ES-I3 (cell line): ENCODE measurements around the gene PAX2.

ENCODE experiments used
- H3K36me3 ChIP-seq: 2 replicates; pipeline ENCODE4 v1.6.1; 2013; ENCODE audit warnings: mild to moderate bottlenecking, low read length, control low read depth, moderate library complexity; ENCODE audit not compliant: insufficient read depth
- H3K4me1 ChIP-seq: 2 replicates; pipeline ENCODE4 v1.6.1; 2013; ENCODE audit warnings: mild to moderate bottlenecking, control low read depth, low read length; ENCODE audit not compliant: insufficient read depth
- H3K9ac ChIP-seq: 2 replicates; pipeline ENCODE4 v1.6.1; 2013; ENCODE audit warnings: low read depth, mild to moderate bottlenecking, low read length, moderate library complexity
- H3K9me3 ChIP-seq: 2 replicates; pipeline ENCODE4 v1.6.1; 2013; ENCODE audit warnings: mild to moderate bottlenecking, low read length, moderate library complexity; ENCODE audit not compliant: control insufficient read depth, insufficient read depth

PAX2 gene

GRCh38 chr10:100791369-100792058 is 46.1 kb downstream of the PAX2 start:
- peaks cover 37% of the 10 kb centered on the region for H3K4me1 ChIP-seq
- no peaks in the 10 kb centered on the region for H3K36me3 ChIP-seq
- H3K9me3 ChIP-seq: no peaks in the 10 kb centered on the region
- H3K9ac ChIP-seq: no peak overlapping the region

DNA sequence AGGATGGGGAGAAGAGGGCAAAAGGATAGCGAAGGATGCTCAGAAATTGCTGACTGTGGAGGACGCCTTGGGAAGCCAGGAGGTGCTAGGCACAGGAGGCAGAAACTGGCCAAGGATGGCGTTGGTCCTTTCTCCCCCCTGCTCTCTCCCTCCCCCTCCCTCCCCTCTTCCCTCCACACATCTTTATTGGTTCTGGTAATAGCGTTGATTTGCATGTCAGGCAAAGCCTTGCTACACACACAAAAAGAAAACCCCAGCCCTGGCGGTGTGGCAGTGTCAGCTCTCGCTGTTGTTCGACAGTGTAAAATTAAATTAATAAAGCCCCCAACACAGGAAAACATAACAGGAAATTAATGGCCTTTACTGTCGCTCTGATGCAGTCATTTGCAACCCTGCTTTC is 47.2 kb downstream of the PAX2 start:
- Histone ChIP-seq H3K9ac (no peak overlapping the region), H3K9me3 (no peaks in the 10 kb centered on the region), H3K4me1 (peaks cover 30% of the 10 kb centered on the region), H3K36me3 (no peaks in the 10 kb centered on the region)

DNA sequence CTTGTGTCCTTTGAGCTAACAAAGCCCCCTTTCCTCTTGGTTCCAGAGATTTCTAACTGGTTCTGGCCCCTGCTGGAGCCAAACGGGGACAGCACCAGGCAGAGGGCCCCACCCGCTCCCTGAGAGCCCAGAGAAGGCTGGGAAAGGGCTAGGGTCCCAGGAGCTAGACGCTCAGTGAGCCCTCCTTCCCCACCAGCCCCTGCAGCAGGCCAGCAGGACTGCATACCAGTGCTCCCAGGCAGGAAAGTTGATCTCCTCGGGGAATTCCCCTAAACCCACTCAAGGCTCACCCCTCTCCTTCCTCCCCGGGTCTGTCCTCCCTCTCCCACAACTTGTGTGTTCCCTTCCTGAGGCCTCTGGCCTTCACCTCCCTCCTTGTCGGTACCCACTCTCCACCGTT is 47.7 kb downstream of the PAX2 start:
- Histone ChIP-seq H3K36me3 (no peaks in the 10 kb centered on the region), H3K4me1 (peaks cover 26% of the 10 kb centered on the region), H3K9ac (no peak overlapping the region), H3K9me3 (no peaks in the 10 kb centered on the region)

DNA sequence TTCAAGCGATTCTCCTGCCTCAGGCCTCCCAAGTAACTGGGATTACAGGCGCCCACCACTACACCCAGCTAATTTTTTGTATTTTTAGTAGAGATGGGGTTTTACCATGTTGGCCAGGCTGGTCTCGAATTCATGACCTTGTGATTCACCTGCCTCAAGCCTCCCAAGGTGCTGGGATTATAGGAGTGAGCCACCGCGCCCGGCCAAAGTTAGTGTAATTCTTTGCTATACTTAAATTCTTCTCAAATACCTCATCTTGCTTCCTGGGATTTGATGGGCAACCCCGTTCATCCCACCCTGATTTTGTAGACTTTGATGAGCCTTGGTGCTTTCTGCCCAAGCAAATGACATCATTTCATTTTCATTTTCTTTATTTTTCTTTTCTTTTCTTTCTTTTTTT is 54.5 kb downstream of the PAX2 start:
- no peaks in the 10 kb centered on the region for H3K9me3 ChIP-seq
- H3K9ac ChIP-seq: no peak overlapping the region
- no peaks in the 10 kb centered on the region for H3K36me3 ChIP-seq
- H3K4me1 ChIP-seq: peaks cover 12% of the 10 kb centered on the region

DNA sequence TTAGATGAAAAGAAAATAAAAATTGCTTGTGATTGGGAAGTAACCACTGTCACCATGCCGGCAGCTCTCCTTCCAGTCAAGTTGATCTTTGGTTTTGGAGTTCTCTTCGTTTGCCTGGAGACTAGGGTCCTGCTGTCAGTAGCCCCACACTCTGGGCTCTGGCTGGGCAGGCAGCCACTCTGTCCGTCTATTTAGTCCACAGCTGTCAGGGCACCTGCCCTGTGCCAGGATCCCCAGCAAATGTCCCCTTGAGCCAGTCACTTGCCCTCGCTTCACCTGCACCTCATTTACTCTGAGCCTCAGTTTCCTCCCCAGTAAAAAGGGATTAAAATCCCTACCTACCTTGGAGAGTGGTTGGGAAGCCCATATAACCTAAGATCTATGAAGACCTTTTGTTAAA is 55.5 kb downstream of the PAX2 start:
- no peak overlapping the region for H3K9ac ChIP-seq
- no peaks in the 10 kb centered on the region for H3K36me3 ChIP-seq
- H3K4me1 ChIP-seq: peaks cover 14% of the 10 kb centered on the region
- no peaks in the 10 kb centered on the region for H3K9me3 ChIP-seq

DNA sequence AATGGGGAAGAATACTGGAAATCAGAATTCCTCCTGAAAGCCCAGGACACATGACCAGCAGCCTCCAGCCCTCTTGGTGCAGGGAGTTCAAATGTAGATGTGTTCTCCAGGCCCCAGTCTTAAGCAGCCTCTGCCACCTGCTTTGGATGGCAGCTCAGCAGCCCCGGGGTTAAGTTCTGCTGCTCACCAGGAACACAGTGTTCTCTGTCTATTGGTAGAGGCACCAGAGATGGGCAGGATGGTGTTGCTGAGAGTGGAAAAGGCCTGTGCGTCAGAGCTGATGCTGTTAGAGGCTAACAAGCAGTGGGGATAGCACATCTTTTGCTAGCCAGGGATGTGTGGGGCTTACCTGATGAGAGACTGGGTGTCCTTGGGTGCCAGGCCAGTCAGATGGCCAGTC is 56.8 kb downstream of the PAX2 start:
- H3K36me3 ChIP-seq: no peaks in the 10 kb centered on the region
- peaks cover 14% of the 10 kb centered on the region for H3K4me1 ChIP-seq
- no peaks in the 10 kb centered on the region for H3K9me3 ChIP-seq
- H3K9ac ChIP-seq: no peak overlapping the region

- Histone ChIP-seq H3K4me1 (peaks cover 14% of the 10 kb centered on the region), H3K36me3 (no peaks in the 10 kb centered on the region), H3K9me3 (no peaks in the 10 kb centered on the region), H3K9ac (no peak overlapping the region)
Observed at GRCh38 chr10:100802607-100803006, 57.2 kb downstream of the PAX2 start.

GRCh38 chr10:100803492-100803891 is 58.1 kb downstream of the PAX2 start:
- Histone ChIP-seq H3K4me1 (peaks cover 14% of the 10 kb centered on the region), H3K9me3 (no peaks in the 10 kb centered on the region), H3K36me3 (no peaks in the 10 kb centered on the region), H3K9ac (no peak overlapping the region)

- no peaks in the 10 kb centered on the region for H3K36me3 ChIP-seq
- H3K9me3 ChIP-seq: no peaks in the 10 kb centered on the region
- H3K4me1 ChIP-seq: peaks cover 14% of the 10 kb centered on the region
- no peak overlapping the region for H3K9ac ChIP-seq
Observed at GRCh38 chr10:100803908-100804307, 58.5 kb downstream of the PAX2 start.

- Histone ChIP-seq H3K9me3 (no peaks in the 10 kb centered on the region), H3K36me3 (no peaks in the 10 kb centered on the region), H3K4me1 (peaks cover 14% of the 10 kb centered on the region), H3K9ac (no peak overlapping the region)
Observed at GRCh38 chr10:100805543-100806355, 60.4 kb downstream of the PAX2 start.

- no peaks in the 10 kb centered on the region for H3K9me3 ChIP-seq
- no peaks in the 10 kb centered on the region for H3K36me3 ChIP-seq
- no peak overlapping the region for H3K9ac ChIP-seq
- H3K4me1 ChIP-seq: peaks cover 14% of the 10 kb centered on the region
Observed at GRCh38 chr10:100806356-100806645, 60.9 kb downstream of the PAX2 start.

DNA sequence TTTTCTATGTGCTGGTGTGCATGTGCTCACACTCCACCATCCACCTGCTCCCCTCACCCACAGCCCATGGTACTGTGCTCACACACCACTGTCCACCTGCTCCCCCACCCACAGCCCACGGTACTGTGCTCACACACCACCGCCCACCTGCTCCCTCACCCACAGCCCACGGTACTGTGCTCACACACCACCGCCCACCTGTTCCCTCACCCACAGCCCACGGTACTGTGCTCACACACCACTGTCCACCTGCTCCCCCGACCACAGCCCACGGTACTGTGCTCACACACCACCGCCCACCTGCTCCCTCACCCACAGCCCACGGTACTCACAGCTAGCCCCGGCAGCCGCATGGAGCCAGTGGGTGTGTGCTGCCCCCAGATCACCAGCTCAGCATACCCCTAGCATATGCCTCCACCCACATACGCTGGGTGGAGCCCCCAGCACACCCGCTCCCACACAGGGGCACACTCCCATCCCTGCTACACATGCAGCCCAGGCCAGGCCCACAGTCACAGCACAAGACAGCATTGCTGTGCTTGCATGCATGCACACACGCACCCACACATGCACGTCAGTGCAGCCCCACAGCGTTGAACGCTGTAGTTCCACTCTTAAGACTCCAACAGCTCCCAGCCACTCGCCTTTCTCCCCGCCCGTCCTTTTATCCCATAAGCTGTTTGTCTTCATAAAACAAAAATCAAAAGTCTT is 62.0 kb downstream of the PAX2 start:
- no peak overlapping the region for H3K9ac ChIP-seq
- no peaks in the 10 kb centered on the region for H3K9me3 ChIP-seq
- H3K36me3 ChIP-seq: no peaks in the 10 kb centered on the region
- peaks cover 14% of the 10 kb centered on the region for H3K4me1 ChIP-seq

DNA sequence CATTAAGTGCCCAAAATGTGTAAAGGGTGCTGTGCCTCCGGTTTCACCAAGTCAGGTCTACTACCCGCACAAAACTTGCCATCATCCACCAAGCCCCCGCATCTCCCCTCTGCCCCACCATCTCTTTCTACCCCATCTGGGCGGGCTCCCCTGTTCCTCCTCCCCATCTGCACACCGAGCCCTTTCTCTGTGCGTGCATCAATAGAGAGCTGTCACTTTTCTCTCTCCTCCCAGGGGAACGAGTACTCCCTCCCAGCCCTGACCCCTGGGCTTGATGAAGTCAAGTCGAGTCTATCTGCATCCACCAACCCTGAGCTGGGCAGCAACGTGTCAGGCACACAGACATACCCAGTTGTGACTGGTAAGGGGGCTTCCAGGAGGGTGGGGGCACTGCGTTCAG is 63.5 kb downstream of the PAX2 start:
- no peak overlapping the region for H3K9ac ChIP-seq
- H3K9me3 ChIP-seq: no peaks in the 10 kb centered on the region
- H3K4me1 ChIP-seq: peaks cover 4% of the 10 kb centered on the region
- no peaks in the 10 kb centered on the region for H3K36me3 ChIP-seq

- Histone ChIP-seq H3K36me3 (no peaks in the 10 kb centered on the region), H3K4me1 (0 out of 2 replicates have a peak, but pooled peaks cover 3% of the 10 kb centered on the region)
Observed at GRCh38 chr10:100810091-100810834, 64.9 kb downstream of the PAX2 start.

More at GRCh38 chr10:100810091-100810834, 64.9 kb downstream of the PAX2 start:
- H3K9ac ChIP-seq: no peak overlapping the region
- no peaks in the 10 kb centered on the region for H3K9me3 ChIP-seq
